RCC 7860 (cell line): ENCODE data around the gene HECTD3.
A peak's percentile ranks its signal among the peaks of the same experiment; 100 is the strongest.
"Not testable (repeated sequence)": the region's sequence is repeated elsewhere in the genome, so short reads cannot be mapped to it uniquely, and the experiment has no call there.

Source experiments
- DNase-seq: peaks from one replicate; pipeline ENCODE4 v3.0.0-alpha.2; 2015; ENCODE audit warnings: low spot score
- FAIRE-seq: peaks from 2 replicates; lab custom pipeline; 2012; peaks lifted over from hg19 to GRCh38; lab: Jason Lieb, UNC

Gene HECTD3

GRCh38 chr1:44994309-44994898 lies 16.7 kb downstream of the HECTD3 start:
- FAIRE-seq = no peak

GRCh38 chr1:44988531-44989156 lies 22.5 kb downstream of the HECTD3 start:
- FAIRE-seq (no peak), DNase-seq (no peak)

More at GRCh38 chr1:44994309-44994898, 16.7 kb downstream of the HECTD3 start:
- DNase-seq = no peak

- FAIRE-seq = no peak
- DNase-seq = no peak
Observed at GRCh38 chr1:44985747-44986359, 25.3 kb downstream of the HECTD3 start.

GRCh38 chr1:44977372-44977771 lies 33.8 kb downstream of the HECTD3 start:
- DNase-seq, FAIRE-seq: not testable (repeated sequence)

DNA sequence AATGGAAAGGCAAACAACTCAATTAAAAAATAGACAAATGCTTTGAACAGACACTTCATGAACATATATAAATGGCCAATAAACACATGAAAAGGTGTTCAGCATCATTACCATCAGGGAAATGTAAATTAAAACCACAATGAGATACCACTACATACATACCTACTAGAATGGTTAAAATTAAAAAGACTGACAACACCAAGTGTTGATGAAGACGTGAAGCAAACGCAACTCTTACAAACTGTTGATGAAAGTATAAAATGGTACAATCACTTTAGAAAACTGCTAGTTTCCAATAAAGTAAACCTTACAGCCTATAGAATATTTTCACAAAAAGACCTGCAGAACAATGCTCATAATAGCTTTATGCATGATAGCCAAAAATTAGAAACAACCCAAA lies 34.9 kb downstream of the HECTD3 start:
- no peak for DNase-seq
- no peak for FAIRE-seq

DNA sequence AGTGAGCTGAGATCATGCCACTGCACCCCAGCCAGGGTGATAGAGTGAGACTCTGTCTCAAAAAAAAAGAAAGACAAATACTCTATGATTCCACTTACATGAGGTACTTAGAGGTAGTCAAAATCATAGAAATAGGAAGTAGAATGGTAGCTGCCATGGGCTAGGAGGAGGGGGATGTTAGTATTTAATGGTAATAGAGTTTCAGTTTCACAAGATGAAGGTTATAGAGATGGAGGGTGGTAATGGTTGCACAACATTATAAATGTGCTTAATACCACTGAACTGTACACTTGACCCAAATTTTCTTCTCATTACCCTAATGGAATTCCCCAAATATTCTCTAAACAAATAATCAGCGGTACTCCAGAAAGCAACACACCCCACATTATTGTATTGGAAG lies 37.5 kb downstream of the HECTD3 start:
- no peak for FAIRE-seq
- no peak for DNase-seq

GRCh38 chr1:44970317-44970716 lies 40.8 kb downstream of the HECTD3 start:
- DNase-seq = peak; percentile 57
- FAIRE-seq = peak; percentile 79

- no peak for DNase-seq
- FAIRE-seq = no peak
Observed at GRCh38 chr1:44964396-44964795, 46.7 kb downstream of the HECTD3 start.

DNA sequence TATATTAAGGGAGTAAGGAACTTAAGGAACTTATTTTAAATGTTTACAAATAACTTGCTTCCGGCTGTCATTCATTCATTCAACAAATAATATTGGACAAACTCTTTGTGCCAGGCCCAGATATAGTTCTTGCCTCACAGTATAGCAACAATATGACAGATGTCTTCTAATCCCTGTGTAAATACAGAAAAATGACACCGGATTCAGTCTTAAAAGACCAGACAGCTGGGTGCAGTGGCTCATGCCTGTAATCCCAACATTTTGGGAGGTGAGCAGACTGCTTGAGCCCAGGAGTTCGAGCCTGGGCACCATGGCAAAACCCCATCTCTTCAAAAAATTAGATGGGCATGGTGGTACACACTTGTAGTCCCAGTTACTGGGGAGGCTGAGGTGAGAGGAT lies 48.4 kb downstream of the HECTD3 start:
- FAIRE-seq (no peak), DNase-seq (no peak)

GRCh38 chr1:44962022-44962421 lies 49.1 kb downstream of the HECTD3 start:
- not testable (repeated sequence) for FAIRE-seq

GRCh38 chr1:44957566-44957965 lies 53.6 kb downstream of the HECTD3 start:
- FAIRE-seq, DNase-seq: not testable (repeated sequence)

More at GRCh38 chr1:44962022-44962421, 49.1 kb downstream of the HECTD3 start:
- DNase-seq = not testable (repeated sequence)

- FAIRE-seq, DNase-seq: not testable (repeated sequence)
Observed at GRCh38 chr1:44956077-44956476, 55.0 kb downstream of the HECTD3 start.
